Activated T-helper 9 cell treated with anti-CD3 and anti-CD28 coated beads, Interleukin-2, amount 50 U/mL, for 16 hours (primary cell): Measurements from ENCODE around the gene CD244.

ENCODE experiments used
- DNase-seq: peaks from one replicate; pipeline ENCODE4 v3.0.0-alpha.2; 2020; ENCODE audit warnings: low read depth

Gene CD244

DNA sequence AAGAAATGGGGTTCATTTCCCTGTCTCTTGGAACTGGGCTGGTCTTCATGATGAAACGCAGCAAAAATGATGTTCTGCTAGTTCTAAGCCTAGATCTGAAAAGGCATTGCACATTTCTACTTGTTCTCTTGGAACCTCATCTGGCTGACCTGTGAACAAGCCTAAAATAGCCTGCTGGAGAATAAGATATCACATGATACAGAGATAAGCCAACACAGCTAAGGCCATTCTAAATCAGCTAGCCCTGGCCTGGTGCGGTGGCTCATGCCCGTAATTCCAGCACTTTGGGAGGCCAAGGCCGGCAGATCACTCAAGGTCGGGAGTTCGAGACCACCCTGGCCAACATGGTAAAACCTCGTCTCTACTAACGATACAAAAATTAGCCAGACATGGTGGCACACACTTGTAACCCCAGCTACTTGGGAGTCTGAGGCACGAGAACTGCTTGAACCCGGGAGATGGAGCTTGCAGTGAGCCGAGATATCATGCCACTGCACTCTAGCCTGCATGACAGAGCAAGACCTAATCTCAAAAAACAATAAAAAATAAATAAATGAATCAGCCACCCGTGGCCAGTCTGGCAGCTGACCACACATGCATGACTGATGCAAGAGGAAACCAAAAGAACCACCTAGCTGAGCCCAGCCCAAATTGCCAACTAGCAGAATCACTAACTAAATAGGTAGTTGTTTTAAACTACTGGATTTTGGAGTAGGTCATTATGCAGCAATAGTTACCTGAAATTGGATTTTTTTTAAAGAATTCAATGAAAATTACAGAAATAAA lies 18.0 kb downstream of the CD244 start:
- no peak for DNase-seq

DNA sequence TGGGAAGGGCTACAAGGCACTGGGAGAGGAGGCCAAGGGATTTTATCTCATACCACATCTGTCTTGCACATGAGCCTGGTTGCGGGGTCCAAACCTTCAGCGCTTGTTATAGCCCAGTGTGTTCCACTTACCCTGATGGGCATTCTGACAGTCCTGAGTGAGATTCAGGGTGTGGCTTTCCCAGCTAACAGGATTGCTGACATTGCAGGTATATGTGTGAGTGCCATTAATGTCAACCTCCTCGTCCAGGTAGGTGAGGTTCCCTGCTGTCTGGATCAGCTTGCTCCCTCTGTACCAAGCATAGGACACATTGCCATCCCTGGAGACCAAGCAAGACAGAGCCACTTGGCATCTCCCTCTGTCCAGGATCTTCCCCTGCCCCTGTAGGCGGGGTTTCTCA lies 21.6 kb downstream of the CD244 start:
- no peak for DNase-seq

DNA sequence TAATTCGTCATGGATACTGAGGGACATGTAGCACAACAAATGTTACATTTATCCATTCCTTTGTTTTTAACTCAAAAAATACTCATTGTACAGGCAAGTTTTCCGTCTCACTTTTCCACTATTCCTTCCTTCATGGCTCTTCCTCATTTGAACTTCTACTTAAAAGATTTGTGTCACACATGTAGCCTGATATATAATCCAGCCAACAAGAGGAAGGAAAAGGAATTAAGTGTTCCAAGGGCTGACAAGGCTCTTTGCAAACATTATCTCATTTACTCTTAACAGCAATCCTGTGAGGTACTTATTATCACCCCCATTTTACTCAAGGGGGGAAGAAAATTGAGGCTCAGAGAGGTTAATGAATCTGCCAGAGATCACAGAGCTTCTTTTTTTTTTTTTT lies 22.9 kb downstream of the CD244 start:
- no peak for DNase-seq

DNA sequence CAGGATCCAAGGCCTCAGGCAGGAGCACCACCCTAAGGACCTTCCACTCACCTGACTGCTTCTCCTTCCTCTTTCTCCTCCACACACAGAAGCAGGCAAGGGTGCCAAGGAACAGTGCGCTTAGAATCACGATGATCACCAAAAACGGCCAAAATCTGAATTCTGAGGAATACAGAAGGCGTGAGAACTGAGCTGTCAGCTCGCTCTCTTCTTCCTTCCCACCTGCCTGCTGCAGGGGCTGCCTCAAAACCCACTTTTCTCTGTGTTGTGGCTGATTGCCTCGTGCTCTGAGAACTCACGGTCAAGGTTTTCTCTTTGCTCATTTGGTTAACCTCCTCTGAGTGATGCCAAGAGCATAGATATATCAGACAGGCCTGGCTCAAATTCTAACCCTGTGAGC lies 23.8 kb downstream of the CD244 start:
- DNase-seq, result no peak

DNA sequence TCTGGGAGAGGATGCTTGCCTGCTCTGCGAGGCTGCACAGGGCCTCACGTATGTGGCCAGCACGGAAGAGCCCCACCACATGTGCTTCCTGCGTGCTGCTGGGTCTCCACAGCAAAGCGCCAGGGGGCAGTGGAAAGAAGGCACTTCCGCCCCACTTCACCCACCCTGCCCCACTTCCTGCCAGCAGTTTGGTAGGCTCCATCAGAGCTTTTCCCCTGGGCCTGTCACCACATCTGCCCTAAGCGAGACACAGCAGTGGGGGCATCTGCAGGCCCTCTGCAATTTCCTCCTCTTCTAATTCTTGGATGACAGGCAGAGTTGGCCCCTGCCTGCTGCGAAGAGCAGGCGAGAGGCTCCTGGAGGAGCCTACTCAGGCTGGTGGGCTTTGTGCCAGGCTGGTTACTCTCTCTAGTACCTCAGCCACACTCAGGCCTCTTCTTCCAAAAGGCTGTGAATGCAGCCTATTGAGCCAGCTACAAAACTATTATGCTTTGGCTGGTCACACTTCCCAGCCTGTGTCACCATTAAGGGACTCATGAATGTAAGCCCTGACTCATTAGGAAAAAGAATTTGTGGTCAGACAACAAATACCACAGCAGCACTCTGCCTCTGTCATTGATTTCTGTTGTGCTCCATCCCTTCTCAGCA lies 25.0 kb downstream of the CD244 start:
- peak; percentile 62 for DNase-seq

DNA sequence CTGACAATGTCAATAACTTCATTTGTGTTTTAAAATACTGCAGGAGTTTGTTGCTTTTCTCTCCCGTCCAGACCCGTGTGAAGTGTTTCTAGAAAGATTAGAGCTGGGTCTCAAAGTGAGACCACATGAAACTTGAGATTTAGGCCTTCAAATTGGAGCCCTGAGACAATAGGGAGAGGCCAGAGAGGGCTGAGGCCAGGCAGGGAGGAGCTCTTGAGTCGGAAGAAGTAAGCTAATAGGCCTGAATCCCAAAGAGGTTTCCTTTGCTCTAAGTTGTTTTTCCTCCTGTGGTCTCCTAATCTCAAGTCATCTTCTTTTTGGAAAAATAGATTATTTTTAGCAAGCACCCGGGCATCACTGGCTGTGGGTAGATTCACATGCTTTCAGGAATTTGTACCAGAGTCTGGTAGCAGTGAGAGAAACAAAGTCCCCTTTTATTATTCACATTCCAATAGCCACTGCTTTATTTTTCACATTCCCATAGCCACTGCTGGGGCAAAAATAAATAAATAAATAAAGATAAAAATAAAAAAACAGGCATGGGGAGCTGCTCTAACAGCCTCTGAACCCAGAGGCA lies 25.6 kb downstream of the CD244 start:
- DNase-seq, result no peak

DNA sequence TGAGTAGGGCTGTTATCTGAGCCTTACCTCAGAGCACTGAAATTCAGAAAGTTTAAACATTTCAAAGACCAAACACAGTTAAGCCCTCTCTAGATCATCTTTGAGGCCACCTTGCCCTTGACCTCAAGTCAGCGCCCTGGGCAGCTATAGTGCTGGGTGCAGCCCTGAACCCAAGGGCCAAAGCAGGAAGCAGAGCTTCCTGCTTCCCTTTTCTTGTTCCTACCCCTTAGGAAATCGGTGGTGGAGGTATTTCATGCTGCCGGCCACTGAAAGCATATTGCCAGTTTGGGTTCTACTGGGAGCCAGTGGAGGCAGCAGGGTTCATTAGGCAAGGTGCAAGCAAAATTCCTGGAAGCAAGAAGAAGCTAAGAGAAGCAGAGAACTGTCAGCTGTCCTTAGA lies 26.1 kb downstream of the CD244 start:
- DNase-seq, result no peak

GRCh38 chr1:160835751-160836150 lies 26.9 kb downstream of the CD244 start:
- no peak for DNase-seq

DNA sequence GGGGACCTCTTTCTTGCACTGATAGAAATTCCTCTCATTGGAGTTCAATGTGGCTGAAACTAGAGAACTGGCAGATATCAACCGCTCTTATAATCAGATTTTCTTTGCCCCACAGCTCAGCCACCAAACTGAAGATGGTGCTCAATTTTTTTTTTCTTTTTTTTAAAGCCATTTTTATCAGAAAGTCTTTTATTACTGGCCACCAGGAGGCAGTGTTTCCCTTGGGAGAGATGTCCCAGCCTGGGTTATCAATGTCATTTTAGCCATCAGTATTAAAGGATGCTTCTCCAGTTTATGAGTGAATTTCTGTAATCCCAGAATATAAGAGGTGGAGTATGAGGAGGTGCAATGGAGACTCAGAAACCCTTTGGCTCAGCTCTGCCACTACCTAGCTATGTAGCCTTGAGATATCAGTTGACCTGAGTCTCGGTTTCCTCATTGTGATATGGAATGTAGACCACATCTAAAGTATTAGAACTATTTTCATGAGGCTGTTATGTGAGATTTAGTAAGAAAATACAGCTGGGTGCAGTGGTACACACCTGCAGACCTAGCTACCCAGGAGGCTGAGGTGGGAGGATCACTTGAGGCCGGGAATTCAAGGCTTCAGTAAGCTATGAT lies 27.6 kb downstream of the CD244 start:
- peak; percentile 31 for DNase-seq

GRCh38 chr1:160830321-160831153 lies 32.1 kb downstream of the CD244 start:
- peak; percentile 57 for DNase-seq

GRCh38 chr1:160829766-160830165 lies 32.9 kb downstream of the CD244 start:
- DNase-seq, result no peak

DNA sequence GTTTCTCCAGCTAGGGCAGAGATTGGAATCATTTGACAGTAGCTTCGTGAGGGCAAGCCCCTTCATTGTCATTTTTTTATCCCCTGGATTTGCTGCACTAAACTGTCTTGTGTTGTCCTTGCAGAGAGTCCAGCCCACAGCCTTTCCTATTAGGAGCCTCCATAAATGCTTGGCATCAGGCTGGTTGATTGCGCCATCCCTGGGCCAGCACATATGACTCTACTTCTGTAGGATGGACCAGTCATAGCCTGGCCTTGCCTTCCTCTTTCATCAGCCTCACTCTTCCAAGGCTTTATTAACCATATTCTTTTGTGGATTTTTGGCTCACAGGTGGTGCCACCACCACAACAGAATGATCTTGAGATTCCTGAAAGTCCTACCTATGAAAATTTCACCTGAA lies 35.3 kb downstream of the CD244 start:
- no peak for DNase-seq

GRCh38 chr1:160826546-160826945 lies 36.1 kb downstream of the CD244 start:
- DNase-seq, result no peak

GRCh38 chr1:160823296-160823695 lies 39.4 kb downstream of the CD244 start:
- no peak for DNase-seq

DNA sequence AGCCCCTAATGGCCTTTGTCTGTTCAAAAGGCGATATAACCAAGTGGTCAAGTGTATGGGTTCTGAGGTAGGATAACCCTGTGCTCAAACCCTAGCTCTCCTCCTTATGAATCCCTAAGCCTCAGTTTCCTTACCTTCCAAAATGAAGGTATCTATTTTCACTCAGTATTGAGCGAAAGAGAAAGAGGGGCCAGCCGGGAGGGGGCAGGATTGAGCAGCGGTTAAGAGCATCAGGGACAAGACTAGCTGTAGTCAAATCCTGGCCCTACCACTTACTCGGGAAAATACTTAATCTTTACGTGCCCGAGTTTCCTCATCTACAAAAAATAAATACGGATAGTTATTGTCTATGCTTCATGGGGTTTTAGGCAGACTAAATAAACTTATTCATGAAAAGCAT lies 41.1 kb downstream of the CD244 start:
- DNase-seq, result no peak

DNA sequence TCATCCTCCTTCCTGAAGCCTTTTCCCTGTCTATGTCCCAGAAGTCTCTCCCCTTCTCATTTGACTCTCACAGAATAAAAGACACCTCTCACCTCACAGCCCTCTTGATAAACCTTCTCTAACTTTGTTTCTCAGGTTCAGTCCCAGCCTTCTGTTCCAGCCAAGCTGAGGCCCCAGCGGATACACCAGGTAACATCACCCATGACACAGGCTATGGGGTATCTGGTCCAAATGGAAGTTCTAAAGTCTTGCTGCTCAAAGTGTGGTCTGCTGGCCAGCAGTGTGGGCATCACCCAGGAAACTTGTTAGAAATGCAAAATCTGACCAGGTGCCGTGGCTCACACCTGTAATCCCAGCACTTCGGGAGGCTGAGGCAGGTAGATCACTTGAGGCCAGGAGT lies 43.5 kb downstream of the CD244 start:
- DNase-seq, result no peak

DNA sequence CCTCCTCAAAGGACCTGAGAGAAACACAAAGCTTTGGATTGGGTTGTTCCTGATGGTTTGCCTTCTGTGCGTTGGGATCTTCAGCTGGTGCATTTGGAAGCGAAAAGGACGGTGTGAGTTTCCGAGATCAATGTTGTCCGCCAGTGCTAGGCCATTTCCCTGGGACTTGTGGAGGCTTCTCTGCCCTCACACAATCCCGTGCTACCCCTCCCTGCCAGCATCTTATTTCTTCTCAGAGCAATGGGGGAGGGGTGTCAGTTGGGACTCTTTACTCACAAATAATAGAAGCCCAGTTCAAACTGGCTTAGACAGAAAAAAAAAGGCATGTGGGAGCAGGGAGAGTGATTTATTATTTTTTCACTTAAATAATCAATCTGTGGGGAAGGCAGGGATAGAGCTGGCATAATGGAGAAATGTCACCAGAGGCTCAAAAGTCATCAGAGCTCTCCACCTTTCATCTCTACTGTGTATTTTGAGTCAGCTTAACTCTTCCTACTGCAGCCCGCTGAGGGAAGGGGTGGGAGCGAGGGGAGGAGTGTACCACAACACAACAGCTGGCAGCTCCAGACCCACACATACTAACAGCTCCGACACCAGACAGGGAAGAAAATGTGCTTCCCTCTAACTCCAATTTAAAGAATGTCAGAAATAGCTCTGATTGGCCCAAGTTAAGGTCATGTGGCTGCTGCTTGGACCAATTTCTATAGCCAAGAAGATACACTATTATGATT lies 44.3 kb downstream of the CD244 start:
- no peak for DNase-seq

DNA sequence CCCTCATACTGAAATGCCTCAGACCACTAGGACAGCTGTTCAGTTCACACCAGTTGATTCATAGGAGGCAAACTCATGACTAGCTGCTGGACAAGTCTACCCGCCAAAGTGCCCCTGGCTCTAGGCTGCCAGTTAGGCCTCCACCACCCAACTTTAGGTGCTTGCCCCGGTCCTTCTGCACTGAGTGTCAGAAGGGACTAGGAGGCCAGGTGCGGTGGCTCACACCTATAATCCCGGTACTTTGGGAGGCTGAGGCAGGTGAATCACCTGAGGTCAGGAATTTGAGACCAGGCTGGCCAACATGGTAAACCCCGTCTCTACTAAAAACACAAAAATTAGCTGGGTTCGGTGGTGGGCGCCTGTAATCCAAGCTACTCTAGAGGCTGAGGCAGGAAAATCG lies 47.8 kb downstream of the CD244 start:
- no peak for DNase-seq

DNA sequence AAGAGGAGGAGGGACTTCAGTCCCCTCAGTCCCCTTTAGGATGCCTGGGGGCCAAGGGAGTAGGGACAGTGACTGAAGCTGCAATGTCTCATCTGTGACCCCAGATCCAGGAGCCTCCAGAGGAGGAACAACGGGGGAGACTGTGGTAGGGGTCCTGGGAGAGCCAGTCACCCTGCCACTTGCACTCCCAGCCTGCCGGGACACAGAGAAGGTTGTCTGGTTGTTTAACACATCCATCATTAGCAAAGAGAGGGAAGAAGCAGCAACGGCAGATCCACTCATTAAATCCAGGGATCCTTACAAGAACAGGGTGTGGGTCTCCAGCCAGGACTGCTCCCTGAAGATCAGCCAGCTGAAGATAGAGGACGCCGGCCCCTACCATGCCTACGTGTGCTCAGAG lies 48.4 kb downstream of the CD244 start:
- DNase-seq, result no peak

- no peak for DNase-seq
Observed at GRCh38 chr1:160813215-160813614, 49.5 kb downstream of the CD244 start.

DNA sequence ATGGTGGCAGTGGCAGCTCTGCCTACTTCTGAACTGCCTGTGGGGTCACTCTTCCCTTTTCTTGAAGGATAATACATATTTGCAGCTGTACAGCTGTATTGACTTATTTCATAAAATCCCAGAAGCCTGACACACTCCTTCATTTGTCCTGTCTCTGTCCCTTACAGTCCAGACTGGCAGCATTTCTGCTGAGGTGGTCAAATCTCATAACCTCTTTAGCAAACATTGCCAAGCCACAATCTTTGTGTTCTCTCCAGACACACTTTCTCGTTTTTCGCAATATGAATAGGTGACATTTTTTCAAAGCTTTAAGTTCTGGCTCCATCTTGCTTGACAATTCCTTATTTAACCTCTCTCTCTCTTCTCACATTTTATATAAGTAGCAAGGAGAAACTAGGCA lies 51.5 kb downstream of the CD244 start:
- no peak for DNase-seq

DNA sequence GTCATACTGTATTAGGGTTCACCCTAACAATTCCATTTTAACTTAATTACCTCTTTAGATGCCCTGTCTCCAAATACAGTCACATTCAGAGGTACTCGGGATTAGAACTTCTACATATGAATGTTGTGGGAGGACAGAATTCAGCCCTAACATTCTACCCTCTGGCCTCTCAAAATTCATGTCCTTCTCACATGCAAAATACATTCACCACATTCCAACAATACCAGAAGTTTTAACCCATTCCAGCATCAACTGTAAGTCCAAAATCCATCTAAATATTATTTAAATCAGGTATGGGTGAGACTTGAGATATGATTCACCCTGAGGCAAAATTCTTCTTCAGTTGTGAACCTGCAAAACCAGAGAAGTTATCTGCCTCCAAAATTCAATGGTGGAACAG lies 52.2 kb downstream of the CD244 start:
- no peak for DNase-seq
